ENCODE measurements around the gene MRPL16. TPM values are rescaled to one million over a fixed set of nuclear protein-coding genes. Genes with fewer than 3 reads are reported as not detected.

The MRPL16 gene
- total and polyA plus RNA-seq, 4 donors, result 24.9 to 54.9 (median 39.6) TPM

GRCh38 chr11:59756558-59756840 lies 54.1 kb downstream of the MRPL16 start:
- WGBS, result 69% methylated on average over 3 of the region's 3 CpGs

More at GRCh38 chr11:59756558-59756840, 54.1 kb downstream of the MRPL16 start:
- H3K36me3 ChIP-seq (ENCODE audit: control insufficient read depth in 4 of 4, insufficient read depth in 3 of 4, low read depth in 1 of 4, low read length in 3 of 4), result no peaks in the 10 kb centered on the region
- H3K27me3 ChIP-seq (ENCODE audit: control insufficient read depth in 4 of 4, insufficient read depth in 4 of 4, low read length in 3 of 4), result no peaks in the 10 kb centered on the region
- peaks cover 0 to 18% (median 10%) of the 10 kb centered on the region in 4 donors for H3K4me1 ChIP-seq (ENCODE audit: control insufficient read depth in 4 of 4, insufficient read depth in 4 of 4, low read length in 3 of 4)
- TF ChIP-seq JUND (IDR thresholded peaks at IDR 0.05) (no peak), FOXA2 (IDR thresholded peaks at IDR 0.05) (no peak), SP1 (IDR thresholded peaks at IDR 0.05) (no peak), RXRA (IDR thresholded peaks at IDR 0.05) (no peak), ATF3 (IDR thresholded peaks at IDR 0.05) (no peak), RAD21 (IDR thresholded peaks at IDR 0.05) (no peak), NR2F2 (IDR thresholded peaks at IDR 0.05) (no peak), YY1 (IDR thresholded peaks at IDR 0.05) (no peak), GABPA (IDR thresholded peaks at IDR 0.05 in 1 of 2, conservative IDR thresholded peaks at IDR 0.05 in 1 of 2) (no peak), MAX (IDR thresholded peaks at IDR 0.05) (no peak), HNF4A (conservative IDR thresholded peaks at IDR 0.05) (no peak), REST (IDR thresholded peaks at IDR 0.05) (no peak), ZBTB33 (IDR thresholded peaks at IDR 0.05) (no peak), EGR1 (IDR thresholded peaks at IDR 0.05; ENCODE audit: low read depth in 2 of 2) (no peak)
- no peak overlapping the region for H3K4me3 ChIP-seq (ENCODE audit: low read depth in 1 of 3, low read length in 3 of 3)
- H3K9me3 ChIP-seq (ENCODE audit: control insufficient read depth in 4 of 4, low read length in 3 of 4), result no peaks in the 10 kb centered on the region
- DNase-seq (ENCODE audit: low spot score), result no peak
- no peak overlapping the region for H3K9ac ChIP-seq (ENCODE audit: low read depth in 1 of 2, low read length in 2 of 2)
- H3K27ac ChIP-seq (ENCODE audit: low read depth in 1 of 2, low read length in 2 of 2), result peak overlapping the region in 1 of 2 donors; percentile 73

Other genes starting within 250 kb of the MRPL16 start
- gene OSBP, start 195.0 kb downstream of the MRPL16 start, total RNA-seq, result 10 to 100 TPM; 25.3 to 92.5 TPM
- gene OSBP, start 195.0 kb downstream of the MRPL16 start, polyA plus RNA-seq, result 10 to 100 TPM; 16.5 to 47.8 TPM
- 10 to 100 TPM in 1 of 2 donors, 1 to 10 TPM in 1; 4.9 to 14.4 TPM for gene PATL1, start 141.7 kb downstream of the MRPL16 start, total RNA-seq
- 10 to 100 TPM; 10.4 to 14.7 TPM for gene PATL1, start 141.7 kb downstream of the MRPL16 start, polyA plus RNA-seq
- not detected for gene OR10V1, start 96.9 kb downstream of the MRPL16 start, total RNA-seq
- not detected for gene OR10V1, start 96.9 kb downstream of the MRPL16 start, polyA plus RNA-seq
- gene STX3, start 55.4 kb downstream of the MRPL16 start, total RNA-seq, result 1 to 10 TPM; 7.0 to 8.5 TPM
- 1 to 10 TPM; 3.3 to 4.7 TPM for gene STX3, start 55.4 kb downstream of the MRPL16 start, polyA plus RNA-seq
- gene CBLIF, start 34.7 kb upstream of the MRPL16 start, total RNA-seq, result not detected
- not detected for gene CBLIF, start 34.7 kb upstream of the MRPL16 start, polyA plus RNA-seq
- 1 to 10 TPM in 1 of 2 donors, under 1 TPM in 1; 0.08 to 4.7 TPM for gene TCN1, start 55.7 kb upstream of the MRPL16 start, total RNA-seq
- gene TCN1, start 55.7 kb upstream of the MRPL16 start, polyA plus RNA-seq, result under 1 TPM in 1 of 2 donors, not detected in 1; 0.17 TPM
- not detected for gene OOSP3, start 68.0 kb upstream of the MRPL16 start, total RNA-seq
- not detected for gene OOSP3, start 68.0 kb upstream of the MRPL16 start, polyA plus RNA-seq
- not detected for gene OOSP1, start 127.7 kb upstream of the MRPL16 start, total RNA-seq
- gene OOSP1, start 127.7 kb upstream of the MRPL16 start, polyA plus RNA-seq, result not detected
- not detected for gene OOSP4A, start 153.3 kb upstream of the MRPL16 start, total RNA-seq
- gene OOSP4A, start 153.3 kb upstream of the MRPL16 start, polyA plus RNA-seq, result not detected
- not detected for gene OOSP4B, start 206.4 kb upstream of the MRPL16 start, total RNA-seq
- not detected for gene OOSP4B, start 206.4 kb upstream of the MRPL16 start, polyA plus RNA-seq
- not detected for gene OOSP2, start 229.6 kb upstream of the MRPL16 start, total RNA-seq
- not detected for gene OOSP2, start 229.6 kb upstream of the MRPL16 start, polyA plus RNA-seq
- gene MS4A3, start 245.9 kb upstream of the MRPL16 start, total RNA-seq, result 10 to 100 TPM in 1 of 2 donors, under 1 TPM in 1; 0.08 to 43.9 TPM
- gene MS4A3, start 245.9 kb upstream of the MRPL16 start, polyA plus RNA-seq, result under 1 TPM; 0.22 to 0.25 TPM

Data from liver (tissue), 9 donors.